Heart right ventricle (tissue), 16 donors: ENCODE measurements around the gene OXCT1. TPM values are rescaled to one million over a fixed set of nuclear protein-coding genes. Genes with fewer than 3 reads are reported as not detected.

Experiments
- ATAC-seq, 8 donors: fragments of 200-7000 bp; cut with Tn5 transposase; one replicate each; pipeline ENCODE4 v1.9.1; 2020; ENCODE audit warnings: mild to moderate bottlenecking in 8 of 8, moderate library complexity in 8 of 8, moderate number of reproducible peaks in 1 of 8
- DNase-seq, 2 donors: peaks; one replicate each; pipeline ENCODE4 v3.0.0-alpha.2; 2020
- H3K27ac ChIP-seq, 10 donors: fragments of 200-600 bp; sonication (generic) in 2 of 10; one replicate each; pipeline versions ENCODE4 v1.5.0 to v1.8.0; 2020 to 2022; ENCODE audit warnings: mild to moderate bottlenecking in 3 of 10
- H3K27me3 ChIP-seq, 7 donors: fragments of 200-600 bp; one replicate each; pipeline ENCODE4 v1.8.0; 2021 to 2022; ENCODE audit warnings: mild to moderate bottlenecking in 2 of 7
- H3K36me3 ChIP-seq, 9 donors: fragments of 200-600 bp; sonication (generic) in 1 of 9; one replicate each; pipeline versions ENCODE4 v1.5.0 to v1.8.0; 2020 to 2022; ENCODE audit warnings: mild to moderate bottlenecking in 2 of 9
- H3K4me1 ChIP-seq, 9 donors: fragments of 200-600 bp; sonication (generic) in 1 of 9; one replicate each; pipeline versions ENCODE4 v1.5.0 to v1.8.0; 2020 to 2022; ENCODE audit warnings: mild to moderate bottlenecking in 4 of 9
- H3K4me3 ChIP-seq, 10 donors: fragments of 200-600 bp; sonication (generic) in 2 of 10; one replicate each; pipeline versions ENCODE4 v1.5.0 to v1.8.0; 2020 to 2022; ENCODE audit warnings: mild to moderate bottlenecking in 7 of 10, moderate library complexity in 2 of 10
- H3K9me3 ChIP-seq, 11 donors: fragments of 200-600 bp in 10 of 11; sonication (generic) in 2 of 11; one replicate each; pipeline versions ENCODE4 v1.5.0 to v1.8.0; 2013 to 2022; ENCODE audit warnings: mild to moderate bottlenecking in 2 of 11, control low read depth in 1 of 11, moderate library complexity in 1 of 11
- WGBS, 2 donors: extraction: QIAGEN DNeasy Blood & Tissue Kit; methylation state at CpG; one replicate each; pipeline ENCODE4 v1.1.7; 2013; ENCODE audit warnings: inconsistent platforms in 1 of 2; 5-methylcytosine and 5-hydroxymethylcytosine counted together
- intact Hi-C, 10 donors: fragments of 100-400 bp; cut with DNase I; formaldehyde crosslinking; loops; one replicate each; pipeline versions ENCODE4 v1.11.1 to v1.14.2; 2022
- polyA plus RNA-seq, 2 donors: library from polyadenylated mRNA; stranded (reverse); fragments of 200-250 nt; gene quantifications; one replicate each; pipeline ENCODE4 v1.2.3, GENCODE V29; 2013
- total RNA-seq, 10 donors: library from RNA; stranded (reverse); fragmentation: NEBNext Ultra II Directional in 3 of 10; extraction: Animal tissue kit (Norgen Biotek cat#: 25700) in 3 of 10; gene quantifications; one replicate each; pipeline versions ENCODE4 v1.2.1 to v1.2.4, GENCODE V29; 2021 to 2023
- TF ChIP-seq, protein P1 (sequence below), 9 donors: fragments of 200-600 bp; sonication (generic) in 2 of 9; IDR thresholded peaks; one replicate each; pipeline versions ENCODE4 v1.5.0 to v1.8.0; 2021 to 2022; ENCODE audit warnings: antibody characterized with exemption in 9 of 9, mild to moderate bottlenecking in 5 of 9, moderate library complexity in 1 of 9
- donor health status: Arrhythmogenic right ventricular cardiomyopathy.
- donor health status: ischemic (EF 13 %, LVEDD 7.1; RV severe dilation, severe dysfunction).
- donor health status: healthy with polysubstance abuse.
- donor health status: DM: no; HTN: yes; CAD: no.
- donor health status: DM: no; HTN: no; CAD: no.
- donor health status: ischemic (EF 25% LVEDD 6.9; RV normal size, moderate dysfunction).
- donor health status: ischemic (EF 25% LVEDD 5.7; RV mildly dilated, moderate dysfunction).
- donor health status: healthy.
- donor health status: DM: yes; HTN: yes; CAD: no.
- donor health status: Ischemic cardiomyopathy.
- donor health status: ischemic (EF 35%, LVEDD 5.7; RV mildly dilated, moderate dysfunction).
- donor health status: nonischemic (EF 11% LVEDD 7.7; RV severe dilation, severe dysfunction).
- donor health status: DM: yes; HTN: yes; CAD: no.
- donor health status: PGD.
- donor health status: ischemic (EF 29% LVEDD 5.4; RV normal size, mild dysfunction).
- donor health status: nonischemic (EF 23%, LVEDD 6.1; RV moderate dilation, normal function).

The OXCT1 gene
- total and polyA plus RNA-seq, 12 donors, result 22.2 to 340 (median 234) TPM

DNA sequence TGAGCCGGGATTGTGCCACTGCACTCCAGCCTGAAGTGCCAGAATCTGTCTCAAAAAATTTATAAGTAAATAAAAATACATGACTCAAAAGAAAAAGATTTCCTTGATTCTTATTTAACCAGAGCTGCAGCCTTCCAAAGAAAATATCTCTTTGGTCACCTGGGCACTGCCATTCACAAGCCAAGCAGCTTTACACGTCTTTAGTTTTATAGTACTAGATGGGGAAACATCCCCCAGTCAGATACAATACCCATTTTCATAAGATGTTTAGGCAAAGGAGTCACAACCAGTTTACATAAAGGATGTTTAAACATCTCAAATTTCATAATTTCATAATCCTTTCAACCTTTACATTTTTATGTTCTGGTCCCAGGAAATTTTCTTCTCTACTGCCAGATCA, 13.7 kb upstream of the OXCT1 start:
- ATAC-seq (no peak), DNase-seq (no peak)
- Histone ChIP-seq H3K27me3 (peaks cover 0 to 8% (median 0%) of the 10 kb centered on the region in 7 donors), H3K36me3 (no peaks in the 10 kb centered on the region), H3K4me3 (no peak overlapping the region), H3K27ac (no peak overlapping the region), H3K4me1 (no peaks in the 10 kb centered on the region), H3K9me3 (no peaks in the 10 kb centered on the region)
- intact Hi-C loops, result no loop called here
- WGBS, 2 donors, result 95% methylated on average over 2 of the region's 2 CpGs
- TF ChIP-seq, protein P1, sequence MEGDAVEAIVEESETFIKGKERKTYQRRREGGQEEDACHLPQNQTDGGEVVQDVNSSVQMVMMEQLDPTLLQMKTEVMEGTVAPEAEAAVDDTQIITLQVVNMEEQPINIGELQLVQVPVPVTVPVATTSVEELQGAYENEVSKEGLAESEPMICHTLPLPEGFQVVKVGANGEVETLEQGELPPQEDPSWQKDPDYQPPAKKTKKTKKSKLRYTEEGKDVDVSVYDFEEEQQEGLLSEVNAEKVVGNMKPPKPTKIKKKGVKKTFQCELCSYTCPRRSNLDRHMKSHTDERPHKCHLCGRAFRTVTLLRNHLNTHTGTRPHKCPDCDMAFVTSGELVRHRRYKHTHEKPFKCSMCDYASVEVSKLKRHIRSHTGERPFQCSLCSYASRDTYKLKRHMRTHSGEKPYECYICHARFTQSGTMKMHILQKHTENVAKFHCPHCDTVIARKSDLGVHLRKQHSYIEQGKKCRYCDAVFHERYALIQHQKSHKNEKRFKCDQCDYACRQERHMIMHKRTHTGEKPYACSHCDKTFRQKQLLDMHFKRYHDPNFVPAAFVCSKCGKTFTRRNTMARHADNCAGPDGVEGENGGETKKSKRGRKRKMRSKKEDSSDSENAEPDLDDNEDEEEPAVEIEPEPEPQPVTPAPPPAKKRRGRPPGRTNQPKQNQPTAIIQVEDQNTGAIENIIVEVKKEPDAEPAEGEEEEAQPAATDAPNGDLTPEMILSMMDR (IDR thresholded peaks at IDR 0.05), result no peak

DNA sequence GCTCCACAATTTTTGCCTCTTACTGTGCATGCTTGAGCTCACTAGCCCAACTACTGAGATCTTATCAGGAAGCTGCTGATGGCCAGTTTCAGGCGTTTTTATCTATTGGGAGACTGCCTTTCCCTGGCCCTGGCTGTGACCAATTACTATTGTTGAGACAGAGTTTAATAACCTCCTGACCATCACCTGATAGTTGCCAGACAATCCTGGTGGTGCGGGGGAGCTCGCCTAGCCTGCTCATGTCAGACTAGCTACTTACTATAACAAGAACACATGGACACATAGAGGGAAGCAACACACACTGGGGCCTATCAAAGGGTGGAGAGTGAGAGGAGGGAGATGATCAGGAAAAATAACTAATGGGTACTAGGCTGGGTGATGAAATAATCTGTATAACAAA, 13.0 kb upstream of the OXCT1 start:
- Histone ChIP-seq H3K4me3 (no peak overlapping the region), H3K27ac (no peak overlapping the region), H3K27me3 (peaks cover 0 to 8% (median 0%) of the 10 kb centered on the region in 7 donors), H3K36me3 (no peaks in the 10 kb centered on the region), H3K4me1 (no peaks in the 10 kb centered on the region), H3K9me3 (no peaks in the 10 kb centered on the region)
- DNase-seq (no peak), ATAC-seq (no peak)
- intact Hi-C loops, result no loop called here
- TF ChIP-seq, protein P1 (IDR thresholded peaks at IDR 0.05), result no peak
- WGBS, 2 donors, result 70 to 77% methylated on average over 3 of the region's 3 CpGs

DNA sequence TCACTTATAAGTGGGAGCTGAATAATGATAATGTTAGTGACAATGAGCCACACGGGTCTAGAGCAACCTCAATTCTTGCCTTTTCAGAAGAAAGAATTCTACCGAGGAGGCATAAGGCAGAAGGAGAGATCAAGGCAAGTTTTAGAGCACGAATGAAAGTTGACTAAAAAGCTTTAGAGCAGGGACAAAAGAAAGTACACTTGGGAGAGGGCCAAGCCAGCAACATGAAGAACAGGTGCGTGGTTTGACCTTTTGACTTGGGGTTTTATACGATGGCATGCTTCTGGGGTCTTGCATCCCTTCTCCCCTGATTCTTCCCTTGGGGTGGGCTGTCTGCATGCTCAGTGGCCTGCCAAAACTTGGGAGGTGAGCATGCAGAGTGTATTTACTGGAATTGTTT, 12.5 kb upstream of the OXCT1 start:
- no peaks in the 10 kb centered on the region for H3K9me3 ChIP-seq

DNA sequence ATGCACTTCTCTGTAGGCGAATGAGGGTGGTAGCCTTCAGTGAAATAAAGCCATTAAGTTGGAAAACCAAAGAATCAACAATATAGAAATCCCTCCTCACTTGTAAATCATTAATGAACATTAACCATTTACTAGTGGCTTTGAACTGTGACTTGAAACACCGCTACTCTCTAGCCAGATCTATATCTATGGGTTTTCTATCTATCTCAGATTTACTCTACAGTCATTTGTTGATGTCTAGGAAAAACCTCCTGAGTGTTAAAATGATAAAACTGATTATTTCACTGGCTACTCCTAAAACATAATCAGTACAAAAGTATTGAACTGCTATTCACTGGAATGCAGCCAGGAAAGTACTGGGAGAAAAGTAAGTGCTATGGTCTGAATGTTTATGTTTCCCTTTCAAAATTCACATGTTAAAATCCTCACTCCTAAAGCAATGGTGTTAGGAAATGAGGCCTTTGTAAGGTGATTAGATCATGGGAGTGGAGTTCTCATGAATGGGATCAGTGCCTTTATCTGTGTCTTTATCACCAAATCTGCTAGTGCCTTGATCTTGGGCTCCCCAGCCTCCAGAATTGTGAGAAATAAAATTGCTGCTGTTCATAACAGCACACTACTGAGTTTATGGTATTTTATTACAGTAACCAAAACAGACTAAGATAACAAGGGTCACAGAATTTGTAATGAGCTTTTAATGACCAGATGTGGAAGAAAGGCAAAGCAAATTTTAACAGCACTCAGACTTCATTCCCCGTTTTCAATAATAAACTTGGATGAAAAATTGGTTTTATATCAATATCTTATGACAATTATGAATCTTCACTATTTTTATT, 8.6 kb upstream of the OXCT1 start:
- DNase-seq, result no peak
- intact Hi-C loops, result no loop called here
- Histone ChIP-seq H3K9me3 (no peaks in the 10 kb centered on the region), H3K36me3 (no peaks in the 10 kb centered on the region), H3K27me3 (no peaks in the 10 kb centered on the region), H3K4me1 (no peaks in the 10 kb centered on the region), H3K27ac (no peak overlapping the region), H3K4me3 (no peak overlapping the region)
- TF ChIP-seq, protein P1 (IDR thresholded peaks at IDR 0.05), result no peak
- ATAC-seq, result no peak
- 84 to 88% methylated on average over 3 of the region's 3 CpGs for WGBS, 2 donors

More for the DNA sequence above, 12.5 kb upstream of the OXCT1 start:
- WGBS, 2 donors, result 82 to 85% methylated on average over 5 of the region's 5 CpGs
- DNase-seq (no peak), ATAC-seq (no peak)
- no peaks in the 10 kb centered on the region for H3K36me3 ChIP-seq
- intact Hi-C loops, result no loop called here
- H3K27me3 ChIP-seq, result peaks cover 0 to 5% (median 0%) of the 10 kb centered on the region in 7 donors
- TF ChIP-seq, protein P1 (IDR thresholded peaks at IDR 0.05), result no peak
- H3K27ac ChIP-seq, result no peak overlapping the region
- no peaks in the 10 kb centered on the region for H3K4me1 ChIP-seq
- H3K4me3 ChIP-seq, result no peak overlapping the region
